NCI-H2196 (cell line): Measurements from ENCODE around the gene VSIG10.
"Not testable (repeated sequence)": the region's sequence is repeated elsewhere in the genome, so short reads cannot be mapped to it uniquely, and the experiment has no call there.

Source experiments
- DNase-seq: peaks from one replicate; lab custom pipeline; 2025; ENCODE audit not compliant: unreplicated experiment; lab: John Stamatoyannopoulos, UW

Gene VSIG10

DNA sequence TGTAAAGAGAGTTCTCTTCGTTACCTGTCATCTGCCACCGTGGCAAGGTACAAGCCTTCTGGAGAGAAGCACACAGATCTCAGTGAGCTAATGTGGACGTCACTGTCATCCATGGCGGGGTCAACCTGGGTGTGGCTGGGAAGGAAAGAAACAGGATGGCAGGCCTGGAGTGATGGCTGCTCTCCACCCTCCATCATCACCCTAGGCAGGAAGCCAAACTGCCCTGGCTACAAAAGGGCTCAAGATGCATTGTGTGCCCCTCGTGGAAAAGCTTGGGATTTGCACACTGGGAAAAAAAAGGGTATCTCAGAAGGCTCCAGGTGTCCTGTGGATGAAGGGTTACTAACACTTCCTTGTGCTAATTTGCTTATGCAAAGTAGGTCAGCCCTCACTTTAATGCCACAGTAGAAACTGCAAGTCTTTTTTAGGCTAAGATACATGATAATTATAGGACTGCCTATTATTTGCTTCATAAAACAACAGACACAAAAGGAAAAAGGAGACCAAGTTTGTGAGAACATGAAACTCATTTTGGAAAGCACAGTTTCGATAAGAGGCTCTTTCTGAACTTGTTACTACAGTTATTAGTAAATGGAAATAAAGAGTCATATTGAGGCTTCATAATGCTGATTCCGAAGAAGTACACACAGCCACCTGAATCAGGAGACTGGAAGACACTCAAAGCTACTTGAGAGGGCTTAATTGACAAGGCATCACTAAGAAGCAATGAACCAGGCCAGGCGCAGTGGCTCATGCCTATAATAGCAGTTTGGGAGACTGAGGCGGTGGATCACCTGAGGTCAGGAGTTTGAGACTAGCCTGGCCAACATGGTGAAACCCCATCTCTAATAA is 68.4 kb downstream of the VSIG10 start:
- DNase-seq: peak; percentile 27

DNA sequence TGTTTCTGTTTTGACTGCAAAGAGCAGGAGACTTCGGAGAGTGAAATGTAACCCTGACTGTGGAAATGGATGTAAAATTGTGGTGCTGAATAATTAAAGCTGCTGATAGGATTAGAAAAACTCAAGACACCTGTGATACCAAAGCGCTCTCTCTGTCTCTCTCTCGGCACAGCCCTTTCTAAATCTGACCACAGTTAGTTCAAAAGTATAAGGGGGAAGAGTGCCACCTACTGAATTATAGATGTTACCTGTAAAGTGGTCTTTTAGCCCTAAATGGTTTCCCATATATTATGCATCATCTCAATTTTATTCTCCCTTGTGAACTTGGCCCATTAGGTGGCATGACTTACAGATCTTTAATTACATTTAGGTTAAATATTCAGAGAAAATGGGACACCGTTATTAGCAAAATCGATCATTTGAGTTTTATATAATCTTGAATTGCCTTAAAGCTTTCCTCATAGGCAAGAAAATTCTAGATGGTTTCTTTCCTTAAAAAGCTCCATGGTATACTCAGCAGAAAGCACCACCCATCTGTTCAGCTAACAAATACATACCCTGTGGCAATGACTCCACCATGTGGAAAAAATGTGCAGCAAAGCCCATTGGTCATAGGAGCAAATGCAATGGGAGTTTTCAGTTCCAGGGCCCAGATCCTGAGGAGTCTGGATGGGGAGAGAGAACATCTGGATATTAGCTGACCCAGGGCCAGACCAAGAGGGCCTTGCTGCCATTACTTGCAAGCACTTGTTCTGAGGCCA is 69.2 kb downstream of the VSIG10 start:
- peak; percentile 70 for DNase-seq

DNA sequence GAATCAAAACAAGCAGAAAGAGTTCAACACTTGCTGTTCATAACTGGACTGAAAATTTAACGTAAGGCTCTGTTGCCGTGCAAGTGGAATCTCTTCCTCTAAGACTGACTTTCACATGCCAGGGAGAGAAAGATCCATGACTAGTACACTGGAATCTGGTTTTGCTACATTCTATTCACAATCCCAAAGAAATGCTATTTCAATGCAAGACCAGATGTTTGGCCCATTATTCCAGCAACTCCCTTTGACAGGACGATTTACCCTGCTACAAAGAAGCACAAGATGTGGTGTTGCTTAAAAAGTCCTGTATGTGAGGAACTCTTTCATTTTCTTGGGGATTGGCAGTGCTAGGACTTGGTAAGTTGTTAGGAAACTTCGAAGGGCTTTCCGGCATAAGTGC is 69.9 kb downstream of the VSIG10 start:
- DNase-seq: no peak

DNA sequence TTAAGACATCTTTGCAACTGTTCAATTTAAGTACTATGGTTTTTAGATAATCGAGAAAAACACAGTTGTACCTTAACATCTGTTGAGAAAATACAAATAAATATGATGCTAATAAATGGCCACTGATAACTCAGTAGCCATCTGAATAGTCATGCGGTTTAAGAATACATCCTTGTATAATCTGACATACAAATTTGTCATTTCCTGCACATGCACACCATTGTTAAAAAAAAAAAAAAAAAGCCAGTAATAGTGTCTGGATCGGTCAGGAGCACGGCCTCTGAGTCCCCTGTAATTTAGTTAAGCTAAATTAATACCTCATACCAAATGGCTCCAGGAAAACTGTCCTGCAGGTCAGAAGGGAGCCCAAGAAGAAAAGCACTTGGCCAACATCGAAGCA is 70.5 kb downstream of the VSIG10 start:
- no peak for DNase-seq

DNA sequence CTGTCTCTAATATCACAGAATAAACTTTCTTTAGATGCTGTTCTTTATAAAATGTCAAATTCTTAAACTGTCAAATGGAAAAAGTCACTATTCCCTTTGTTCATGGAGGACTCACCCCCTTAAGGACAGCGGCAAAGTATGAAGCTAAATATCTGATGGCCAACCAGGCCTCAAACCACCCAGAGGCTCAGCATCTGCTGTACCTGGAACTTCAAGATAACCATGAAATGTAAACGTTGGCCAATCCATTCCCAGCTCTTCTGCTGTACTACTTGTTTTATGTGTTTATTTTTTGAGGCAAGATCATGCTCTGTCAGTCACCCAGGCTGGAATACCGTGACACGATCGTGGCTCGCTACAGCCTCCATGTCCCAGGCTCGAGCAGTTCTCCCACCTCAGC is 71.6 kb downstream of the VSIG10 start:
- no peak for DNase-seq

DNA sequence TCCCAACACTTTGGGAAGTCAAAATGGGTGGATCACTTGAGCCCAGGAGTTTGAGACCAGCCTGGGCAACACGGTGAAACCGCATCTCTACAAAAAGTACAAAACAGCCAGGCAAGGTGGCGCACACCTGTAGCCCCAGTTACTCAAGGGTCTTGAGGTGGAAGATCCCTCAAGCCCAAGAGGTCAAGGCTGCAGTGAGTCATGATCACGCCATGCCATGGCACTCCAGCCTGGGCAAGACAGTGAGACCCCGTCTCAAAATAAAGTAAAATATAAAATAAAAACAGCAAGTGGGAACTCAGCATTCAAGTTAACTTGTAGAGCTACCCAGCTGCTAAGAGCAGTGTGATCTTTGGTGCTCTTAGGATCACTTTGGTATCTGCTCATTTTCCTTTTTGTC is 74.6 kb downstream of the VSIG10 start:
- DNase-seq: no peak

DNA sequence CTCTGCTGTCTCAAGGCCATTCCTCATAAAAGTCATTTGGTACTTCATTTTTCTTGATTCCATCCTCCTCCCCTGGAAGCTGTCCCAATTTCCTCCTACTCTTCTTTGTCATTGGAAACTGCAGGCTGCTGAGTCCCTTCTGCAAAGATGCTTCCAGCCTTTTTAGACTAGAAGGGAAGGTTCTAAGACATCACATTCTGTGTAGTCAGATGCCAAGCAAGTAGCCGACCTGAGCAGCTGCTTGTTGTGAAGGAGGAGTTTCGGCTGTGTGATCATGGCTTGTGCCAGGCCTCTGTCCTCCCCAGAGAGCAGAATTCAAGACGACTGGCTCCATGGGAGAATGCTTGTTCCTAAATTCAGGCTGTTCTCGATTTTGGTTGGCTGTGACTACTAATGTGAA is 78.6 kb downstream of the VSIG10 start:
- DNase-seq: no peak

DNA sequence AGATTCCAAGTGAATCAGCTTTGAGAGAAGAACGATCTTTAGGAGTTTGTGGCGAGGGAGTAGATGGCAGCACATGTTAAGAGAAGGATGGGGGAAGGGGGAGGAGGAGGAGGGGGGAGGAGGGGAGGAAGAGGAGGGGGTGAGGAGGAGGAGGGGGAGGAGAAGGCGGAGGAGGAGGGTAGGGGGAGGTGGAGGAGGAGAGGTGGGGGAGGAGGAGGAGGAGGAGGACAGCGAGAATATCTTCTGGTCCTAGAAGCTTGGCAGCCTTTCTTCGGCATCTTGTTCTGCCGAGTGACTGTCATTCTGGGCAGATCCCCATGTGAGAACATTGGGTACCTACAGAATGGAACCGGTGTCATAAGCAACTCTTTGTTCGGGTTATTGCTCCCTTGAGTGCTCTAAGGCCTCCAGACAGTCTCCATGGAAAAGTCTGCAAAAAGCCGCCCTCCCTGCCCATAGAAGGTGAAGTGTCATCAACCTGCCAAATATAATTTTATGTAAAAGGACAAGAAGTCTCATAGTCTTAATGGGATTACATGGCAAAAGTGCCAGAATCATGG is 80.4 kb downstream of the VSIG10 start:
- DNase-seq: no peak

DNA sequence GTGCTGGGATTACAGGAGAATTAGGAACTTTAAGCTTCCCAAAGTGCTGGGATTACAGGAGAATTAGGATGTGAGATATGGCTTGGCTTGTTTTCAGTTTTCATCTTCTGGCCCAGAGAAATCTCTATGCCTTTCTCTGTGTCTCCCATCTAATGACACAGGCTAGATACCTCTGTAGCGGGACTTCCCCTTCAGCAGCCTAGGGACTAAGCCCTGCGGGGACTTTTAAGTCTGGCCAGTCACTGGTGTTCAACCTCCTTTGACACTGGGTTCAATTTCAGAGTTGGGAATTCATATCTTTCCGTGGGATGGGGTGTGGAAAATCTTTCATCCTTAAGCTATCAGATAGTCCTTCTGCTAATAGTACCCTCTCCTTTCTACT is 81.1 kb downstream of the VSIG10 start:
- no peak for DNase-seq

DNA sequence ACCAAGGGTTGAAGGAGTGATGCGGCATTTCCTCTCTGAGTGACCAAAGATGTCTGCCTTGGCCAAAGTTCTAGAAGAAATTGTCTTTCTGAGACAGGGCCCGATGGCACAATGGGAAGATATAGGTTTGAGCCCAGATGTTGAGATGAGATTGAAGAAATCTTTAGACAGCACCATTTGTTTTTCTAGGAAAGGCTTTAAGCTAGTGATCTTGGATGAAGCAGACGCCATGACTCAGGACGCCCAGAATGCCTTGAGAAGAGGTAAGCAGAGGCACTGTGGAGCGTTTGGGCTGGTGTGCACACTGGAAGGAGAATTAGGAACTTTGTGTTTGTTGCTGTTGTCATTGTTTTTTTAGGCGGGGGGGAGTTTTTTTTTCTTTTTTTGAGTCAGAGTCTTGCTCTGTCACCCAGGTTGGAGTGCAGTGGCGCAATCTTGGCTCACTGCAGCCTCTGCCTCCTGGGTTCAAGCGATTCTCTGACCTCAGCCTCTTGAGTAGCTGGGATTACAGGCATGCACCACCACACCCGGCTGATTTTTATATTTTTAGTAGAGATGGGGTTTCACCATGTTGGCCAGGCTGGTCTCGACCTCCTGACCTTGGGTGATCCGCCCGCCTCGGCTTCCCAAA is 81.6 kb downstream of the VSIG10 start:
- not testable (repeated sequence) for DNase-seq

DNA sequence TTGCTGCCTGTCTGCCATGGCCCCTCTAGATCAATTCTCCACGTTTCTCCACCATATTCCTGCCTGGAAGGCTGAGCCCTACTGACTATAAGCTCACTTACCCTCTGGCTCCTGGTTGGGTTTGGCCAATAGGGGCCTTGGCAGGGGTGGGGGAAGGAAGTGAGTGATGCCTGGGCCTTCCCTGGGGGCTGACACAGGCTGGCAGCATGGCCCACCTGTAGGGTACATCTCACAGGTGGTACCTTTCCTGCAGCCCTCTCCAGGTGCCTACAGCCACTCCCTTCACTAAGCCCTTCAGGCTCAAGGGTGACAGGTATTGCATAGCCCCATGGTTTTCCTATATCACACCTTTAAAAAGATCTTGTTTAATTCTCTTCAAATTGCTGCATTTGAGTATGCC is 83.8 kb downstream of the VSIG10 start:
- no peak for DNase-seq

DNA sequence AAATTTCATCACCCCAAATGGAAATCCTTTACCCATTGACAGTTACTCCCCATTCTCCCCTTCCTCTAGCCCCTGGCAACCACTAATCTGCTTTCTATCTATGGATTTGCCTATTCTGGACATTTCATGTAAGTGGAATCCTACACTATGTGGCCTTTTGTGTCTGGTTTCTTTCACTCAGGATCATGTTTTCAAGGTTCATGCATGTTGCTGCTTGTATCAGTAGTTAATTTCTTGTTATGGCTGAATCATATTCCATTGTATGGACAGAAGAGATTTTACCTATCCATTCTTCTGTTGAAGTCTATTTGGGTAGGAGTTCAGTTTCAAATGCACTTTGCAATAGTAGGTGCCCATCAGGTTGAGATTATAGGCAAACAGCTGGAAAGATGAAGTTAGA is 85.9 kb downstream of the VSIG10 start:
- no peak for DNase-seq

DNA sequence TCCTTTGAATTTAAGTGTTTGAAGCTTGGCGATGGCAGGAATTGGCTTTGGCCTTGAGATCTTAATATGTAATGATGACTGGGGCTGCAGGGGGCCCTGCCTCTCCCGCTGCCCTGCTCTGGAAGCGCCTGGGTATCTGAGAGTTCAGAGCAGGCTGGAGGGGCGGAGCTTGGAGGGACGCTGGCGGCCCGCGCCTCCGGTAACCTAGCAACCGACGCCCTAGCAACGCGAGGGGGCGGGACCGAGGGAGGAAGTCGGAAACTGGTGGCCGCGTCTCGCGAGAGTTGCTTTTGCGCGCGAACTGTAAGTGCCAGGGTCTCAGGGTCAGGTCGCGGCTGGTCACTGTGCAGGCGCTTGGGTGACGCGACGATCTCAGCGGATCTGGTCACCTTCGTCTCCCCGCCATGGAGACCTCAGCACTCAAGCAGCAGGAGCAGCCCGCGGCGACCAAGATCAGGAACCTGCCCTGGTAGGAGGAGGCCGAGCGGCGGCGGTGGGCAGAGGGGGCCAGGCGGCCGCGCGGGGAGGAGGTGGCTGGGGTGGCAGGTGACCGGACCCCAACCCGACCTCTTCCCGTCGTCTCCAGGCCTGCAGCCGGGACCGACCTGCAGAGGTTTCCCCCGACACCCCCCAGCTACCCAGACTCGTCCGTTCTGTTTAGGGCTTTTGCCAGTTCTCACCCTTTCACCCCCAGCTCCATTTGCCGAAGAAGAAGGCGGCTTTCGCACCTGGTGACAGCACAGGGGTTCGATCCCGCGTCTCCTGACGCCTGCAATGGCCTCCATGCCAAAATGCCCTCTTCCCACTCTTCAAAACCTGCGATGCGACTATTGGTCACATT is 87.2 kb downstream of the VSIG10 start, which contains the start of gene RFC5:
Gene RFC5, plus strand, starts transcription at position 280 of the 841 bp plus-strand sequence. Its CDS starts 125 bp downstream, at position 405.
- peak; percentile 99 for DNase-seq

DNA sequence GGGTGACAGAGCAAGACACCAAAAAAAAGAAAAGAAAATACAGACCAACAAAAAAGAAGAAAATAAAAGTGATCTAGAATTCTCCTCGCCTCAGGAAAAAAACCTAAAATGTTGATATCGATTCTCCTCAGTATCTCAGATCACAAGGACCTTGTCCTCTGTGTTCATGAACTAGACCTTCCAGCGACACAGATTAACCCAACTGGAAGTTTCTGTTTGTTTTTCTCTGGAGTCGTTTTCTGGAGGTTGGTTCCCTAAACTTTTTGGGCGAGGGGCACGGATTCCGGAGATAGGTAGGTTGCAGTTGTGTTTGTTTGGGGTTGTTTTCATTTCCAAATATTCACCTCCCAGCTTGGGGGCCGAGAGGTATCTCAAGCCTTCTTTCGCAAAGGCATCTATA is 87.9 kb downstream of the VSIG10 start:
- no peak for DNase-seq

DNA sequence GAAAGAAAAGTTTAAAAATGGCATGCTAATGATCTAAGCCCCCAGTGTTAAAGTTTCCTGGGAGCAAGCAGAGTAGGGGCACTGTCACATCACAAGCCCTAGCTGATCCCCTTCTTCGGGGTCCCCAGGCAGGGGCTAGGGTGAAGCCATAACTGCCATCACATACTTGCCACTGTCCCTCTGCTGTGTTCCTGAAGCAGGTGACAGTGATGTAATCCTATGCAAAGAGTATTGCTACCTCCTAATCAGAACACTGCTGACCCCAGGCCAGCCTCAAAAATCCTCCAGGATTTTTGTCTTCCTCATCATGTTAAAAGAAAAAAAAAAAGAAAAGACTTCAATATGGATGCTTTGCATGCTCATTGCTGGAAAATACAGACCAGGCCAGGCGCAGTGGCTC is 88.5 kb downstream of the VSIG10 start:
- DNase-seq: no peak
